B cell (primary cell): ENCODE measurements around the gene PINLYP.

Experiments used
- CTCF ChIP-seq: fragments of 200-600 bp; IDR thresholded peaks from one replicate; pipeline ENCODE4 v1.8.0; 2022; ENCODE audit warnings: antibody characterized with exemption, mild to moderate bottlenecking
- EZH2 ChIP-seq: IDR thresholded peaks from 2 replicates; pipeline ENCODE4 v1.6.1; 2012; ENCODE audit warnings: borderline replicate concordance, low read depth, mild to moderate bottlenecking, moderate library complexity, low read length; ENCODE audit not compliant: insufficient read depth, poor library complexity, severe bottlenecking

- TF ChIP-seq CTCF (no peak), EZH2 (no peak)
These were observed 16.5 kb downstream of the PINLYP start for GRCh38 chr19:43591904-43592772.
